Chondrocyte (in vitro differentiated cells): Measurements from ENCODE around the gene SAMMSON. TPM values are rescaled to one million over a fixed set of nuclear protein-coding genes. Genes with fewer than 3 reads are reported as not detected.

Experiments used
- DNase-seq: peaks from one replicate; pipeline ENCODE4 v3.0.0; 2021; ENCODE audit warnings: mixed read lengths, low spot score
- H3K27ac Mint-ChIP-seq: one replicate; pipeline ENCODE4 v1.8.0; 2021; ENCODE audit warnings: mild to moderate bottlenecking, moderate library complexity, mixed read lengths; ENCODE audit not compliant: unreplicated experiment
- H3K27me3 Mint-ChIP-seq: 2 replicates; pipeline ENCODE4 v1.8.0; 2021; ENCODE audit warnings: low read depth, mixed read lengths
- H3K36me3 Mint-ChIP-seq: 2 replicates; pipeline ENCODE4 v1.8.0; 2021; ENCODE audit warnings: low read depth, mixed read lengths
- H3K4me1 Mint-ChIP-seq: 2 replicates; pipeline ENCODE4 v1.8.0; 2021; ENCODE audit warnings: low read depth, mild to moderate bottlenecking, mixed read lengths
- H3K4me3 Mint-ChIP-seq: one replicate; pipeline ENCODE4 v1.8.0; 2021; ENCODE audit warnings: mild to moderate bottlenecking, moderate library complexity, mixed read lengths; ENCODE audit not compliant: unreplicated experiment
- H3K9me3 Mint-ChIP-seq: 2 replicates; pipeline ENCODE4 v1.8.0; 2021; ENCODE audit warnings: low read depth, mixed read lengths
- total RNA-seq: library from RNA; stranded (reverse); gene quantifications from 3 replicates; pipeline ENCODE4 v1.2.1, GENCODE V29; 2021
- TF ChIP-seq, protein P1 (sequence below): fragments of 200-600 bp; sonication (generic); IDR thresholded peaks from 2 replicates; pipeline ENCODE4 v1.5.0; 2021; ENCODE audit warnings: antibody characterized with exemption, mild to moderate bottlenecking, moderate library complexity

SAMMSON gene
- total RNA-seq, 1 donor from 2014 or later = not detected

DNA sequence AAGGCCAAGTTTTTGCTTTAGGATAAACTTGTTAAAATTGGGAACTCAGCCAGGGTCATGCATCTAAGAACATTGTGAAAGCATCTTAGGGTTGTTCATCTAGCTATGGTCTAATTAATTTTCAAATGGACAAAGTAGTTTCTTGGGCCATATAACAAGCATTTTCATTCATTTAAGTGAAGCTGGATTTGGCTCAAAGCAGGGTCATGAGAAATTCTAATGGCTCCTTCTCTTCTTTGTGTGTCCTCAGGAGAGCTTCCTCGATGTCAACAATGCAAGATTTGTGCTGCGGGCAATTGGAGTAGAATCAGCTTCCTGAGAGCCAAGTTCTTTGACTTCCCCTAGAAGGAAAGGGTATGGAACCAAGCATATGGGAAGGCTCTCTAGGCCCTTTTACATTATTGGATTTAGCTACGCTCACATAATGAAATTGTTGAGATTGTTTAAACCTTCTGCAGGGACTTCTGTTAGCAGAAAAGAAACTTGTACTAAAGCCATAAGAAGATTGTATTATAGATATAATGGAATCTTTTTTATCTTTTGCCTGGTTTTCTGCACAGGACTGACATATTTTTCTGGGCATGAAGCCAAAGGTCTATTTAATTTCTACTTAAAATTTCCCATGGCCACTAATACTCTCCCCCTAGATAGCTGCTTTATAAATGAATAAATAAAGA is 1.8 kb upstream of the SAMMSON start:
- peaks cover 28% of the 10 kb centered on the region for H3K4me1 Mint-ChIP-seq
- no peak for DNase-seq
- TF ChIP-seq, protein P1, sequence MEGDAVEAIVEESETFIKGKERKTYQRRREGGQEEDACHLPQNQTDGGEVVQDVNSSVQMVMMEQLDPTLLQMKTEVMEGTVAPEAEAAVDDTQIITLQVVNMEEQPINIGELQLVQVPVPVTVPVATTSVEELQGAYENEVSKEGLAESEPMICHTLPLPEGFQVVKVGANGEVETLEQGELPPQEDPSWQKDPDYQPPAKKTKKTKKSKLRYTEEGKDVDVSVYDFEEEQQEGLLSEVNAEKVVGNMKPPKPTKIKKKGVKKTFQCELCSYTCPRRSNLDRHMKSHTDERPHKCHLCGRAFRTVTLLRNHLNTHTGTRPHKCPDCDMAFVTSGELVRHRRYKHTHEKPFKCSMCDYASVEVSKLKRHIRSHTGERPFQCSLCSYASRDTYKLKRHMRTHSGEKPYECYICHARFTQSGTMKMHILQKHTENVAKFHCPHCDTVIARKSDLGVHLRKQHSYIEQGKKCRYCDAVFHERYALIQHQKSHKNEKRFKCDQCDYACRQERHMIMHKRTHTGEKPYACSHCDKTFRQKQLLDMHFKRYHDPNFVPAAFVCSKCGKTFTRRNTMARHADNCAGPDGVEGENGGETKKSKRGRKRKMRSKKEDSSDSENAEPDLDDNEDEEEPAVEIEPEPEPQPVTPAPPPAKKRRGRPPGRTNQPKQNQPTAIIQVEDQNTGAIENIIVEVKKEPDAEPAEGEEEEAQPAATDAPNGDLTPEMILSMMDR = no peak
- no peak overlapping the region for H3K4me3 Mint-ChIP-seq
- H3K27ac Mint-ChIP-seq = peak overlapping the region; percentile 81
- H3K36me3 Mint-ChIP-seq = no peaks in the 10 kb centered on the region
- peaks cover 2% of the 10 kb centered on the region for H3K9me3 Mint-ChIP-seq
- H3K27me3 Mint-ChIP-seq = no peaks in the 10 kb centered on the region

DNA sequence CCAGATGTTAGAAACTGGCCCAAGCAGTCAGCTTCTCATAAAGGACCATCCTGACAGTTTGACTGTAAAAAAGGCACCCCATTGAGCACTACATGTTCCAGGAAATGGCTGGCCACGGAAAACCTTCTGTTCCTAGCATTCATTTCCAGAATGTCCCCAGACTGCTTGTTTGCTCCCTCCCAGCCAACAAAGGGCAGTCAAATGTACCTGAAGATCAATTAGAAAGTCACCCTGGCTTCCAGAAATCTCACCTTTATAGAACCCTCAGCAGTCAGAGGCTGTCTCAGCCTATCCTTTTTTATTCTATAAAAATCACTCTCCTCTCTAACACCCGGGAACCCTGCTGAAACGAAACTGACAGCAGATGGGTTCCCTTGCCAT is 784 bp upstream of the SAMMSON start:
- H3K27ac Mint-ChIP-seq = peak overlapping the region; percentile 81

DNA sequence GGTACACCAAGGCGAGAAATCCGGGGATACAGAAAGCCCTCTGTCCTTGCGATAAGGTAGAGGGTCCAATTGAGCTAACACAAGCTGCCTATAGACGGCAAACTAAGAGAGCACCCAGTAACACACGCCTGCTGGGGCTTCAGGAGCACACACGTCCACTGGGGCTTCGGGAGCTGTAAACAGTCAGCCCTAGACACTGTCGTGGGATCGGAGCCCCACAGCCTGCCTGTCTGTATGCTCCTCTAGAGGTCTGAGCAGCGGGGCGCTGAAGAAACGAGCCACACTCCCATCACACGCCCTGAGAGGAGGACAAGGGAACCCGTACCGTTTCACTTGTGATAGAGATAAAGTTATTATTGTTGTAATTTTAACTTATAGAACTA is 486 bp downstream of the SAMMSON start:
- no peak for DNase-seq
- Mint-ChIP-seq H3K4me1 (peaks cover 28% of the 10 kb centered on the region), H3K36me3 (no peaks in the 10 kb centered on the region), H3K9me3 (peaks cover 3% of the 10 kb centered on the region), H3K27me3 (no peaks in the 10 kb centered on the region), H3K27ac (no peak overlapping the region), H3K4me3 (no peak overlapping the region)
- TF ChIP-seq, protein P1 = no peak

More for the DNA sequence above, 784 bp upstream of the SAMMSON start:
- Mint-ChIP-seq H3K27me3 (no peaks in the 10 kb centered on the region), H3K36me3 (no peaks in the 10 kb centered on the region), H3K9me3 (peaks cover 3% of the 10 kb centered on the region), H3K4me3 (peak overlapping the region; percentile 5), H3K4me1 (peaks cover 28% of the 10 kb centered on the region)
- TF ChIP-seq, protein P1 = no peak
- no peak for DNase-seq

DNA sequence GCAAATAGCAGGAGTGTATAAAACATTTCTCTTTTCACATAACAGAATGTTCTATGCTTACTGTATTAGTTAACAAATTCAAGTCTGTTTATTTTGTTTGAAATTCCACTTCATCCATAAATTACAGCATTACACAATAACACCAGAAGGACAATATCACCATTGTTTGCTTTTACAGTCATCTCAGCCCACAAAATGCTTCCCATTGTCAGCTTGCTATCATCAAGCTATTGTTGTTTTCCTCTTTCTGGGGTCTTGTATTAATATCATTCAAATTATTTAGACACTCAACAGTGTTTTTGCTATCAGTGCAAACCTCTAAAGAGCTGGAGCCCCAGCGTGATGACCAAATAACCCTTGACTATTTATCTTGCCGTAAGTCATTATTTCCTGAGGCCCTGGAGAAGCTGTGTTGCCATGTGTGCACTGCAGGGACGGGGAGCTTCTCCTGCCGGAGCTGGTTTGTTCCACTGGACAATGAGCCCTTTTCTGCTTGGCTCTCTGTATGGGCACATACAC is 1.1 kb downstream of the SAMMSON start:
- TF ChIP-seq, protein P1 = no peak
- Mint-ChIP-seq H3K36me3 (no peaks in the 10 kb centered on the region), H3K4me1 (peaks cover 28% of the 10 kb centered on the region), H3K4me3 (no peak overlapping the region), H3K27ac (no peak overlapping the region), H3K27me3 (no peaks in the 10 kb centered on the region), H3K9me3 (peaks cover 3% of the 10 kb centered on the region)
- no peak for DNase-seq

DNA sequence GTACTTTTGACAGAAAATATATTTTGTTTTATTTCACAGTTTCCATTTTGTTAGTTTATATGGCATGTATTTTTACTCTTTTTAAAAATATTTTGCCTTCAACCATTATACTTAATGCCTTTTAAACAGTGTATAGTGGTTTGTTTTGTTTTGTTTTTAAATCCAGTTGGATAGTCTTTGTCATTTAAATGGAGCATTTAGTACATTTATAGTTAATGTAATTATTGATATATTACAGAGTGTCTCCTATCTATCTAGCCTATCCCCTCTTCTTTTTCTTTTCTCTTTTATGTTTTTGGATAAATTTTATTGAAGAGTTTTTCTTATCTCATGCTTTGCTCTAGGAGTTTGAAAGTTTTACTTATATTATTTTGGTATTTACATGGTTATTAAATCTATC is 3.6 kb downstream of the SAMMSON start:
- Mint-ChIP-seq H3K4me3 (no peak overlapping the region), H3K27ac (no peak overlapping the region), H3K27me3 (no peaks in the 10 kb centered on the region), H3K36me3 (no peaks in the 10 kb centered on the region), H3K9me3 (peaks cover 5% of the 10 kb centered on the region), H3K4me1 (peaks cover 17% of the 10 kb centered on the region)
- DNase-seq = no peak
- TF ChIP-seq, protein P1 = no peak
